ENCODE data around the gene GRAMD2A.

DNA sequence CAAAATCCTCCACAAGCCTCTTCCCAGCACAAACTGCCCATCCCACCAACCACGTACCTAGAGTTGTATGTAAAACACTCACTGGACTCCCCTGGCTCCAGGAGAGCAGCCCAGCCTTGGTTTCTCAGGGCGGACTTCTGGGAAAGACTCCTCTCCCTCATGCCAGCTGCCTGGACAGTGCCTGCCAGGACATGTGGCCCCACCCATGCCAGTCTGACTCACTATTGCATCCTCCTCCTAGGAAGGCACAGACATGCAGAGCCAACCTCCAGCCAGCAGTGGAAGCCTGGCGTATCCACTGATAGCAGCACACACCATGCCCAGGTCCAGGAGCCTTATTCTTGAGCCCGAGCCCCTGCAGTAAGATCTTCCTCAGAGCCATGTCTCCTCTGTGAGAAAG, 24.8 kb upstream of the GRAMD2A start:
- TF ChIP-seq CTCF (IDR thresholded peaks at IDR 0.05) (no peak), POLR2AphosphoS5 (IDR thresholded peaks at IDR 0.05) (no peak)

Data from transverse colon (tissue), 4 donors.